Measurements from ENCODE around the gene TATDN3. TPM values are rescaled to one million over a fixed set of nuclear protein-coding genes. Genes with fewer than 3 reads are reported as not detected.
"Not testable (repeated sequence)": the region's sequence is repeated elsewhere in the genome, so short reads cannot be mapped to it uniquely, and the experiment has no call there.

TATDN3 gene
- polyA plus RNA-seq, 1 donor, result 23.2 TPM

DNA sequence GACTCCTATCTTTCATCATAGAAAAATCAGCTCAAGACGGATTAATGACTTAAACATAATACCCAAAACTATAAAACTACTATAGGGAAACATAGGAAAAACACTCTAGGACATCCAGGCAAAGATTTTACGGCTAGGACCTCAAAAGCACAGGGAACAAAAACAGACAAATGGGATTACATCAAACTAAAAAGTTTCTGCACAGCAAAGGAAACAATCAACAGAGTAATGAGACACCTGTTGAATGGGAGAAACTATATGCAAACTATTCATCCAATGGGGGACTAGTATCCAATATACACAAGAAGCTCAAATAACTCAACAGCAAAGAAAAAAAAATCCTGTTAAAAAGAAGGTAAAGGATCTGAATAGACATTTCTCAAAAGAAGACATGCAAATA is 18.7 kb upstream of the TATDN3 start:
- DNase-seq, result no peak

DNA sequence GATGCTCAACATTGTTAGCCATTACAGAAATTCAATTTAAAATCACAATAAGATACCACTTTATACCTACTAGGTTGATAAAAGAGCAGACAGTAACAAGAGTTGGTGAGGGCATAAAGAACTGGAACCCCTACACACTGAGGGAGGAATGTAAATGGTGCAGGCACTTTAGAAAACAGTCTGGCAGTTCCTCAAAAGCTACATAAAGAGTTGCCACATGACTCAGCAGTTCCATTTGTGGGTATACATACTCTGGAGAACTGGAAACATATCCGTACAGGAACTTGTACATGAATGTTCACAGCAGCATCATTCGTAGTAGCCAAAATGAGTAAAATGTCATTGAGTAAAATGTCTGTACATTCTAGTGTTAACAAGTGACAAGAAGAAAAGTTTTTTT is 17.1 kb upstream of the TATDN3 start:
- DNase-seq, result no peak

DNA sequence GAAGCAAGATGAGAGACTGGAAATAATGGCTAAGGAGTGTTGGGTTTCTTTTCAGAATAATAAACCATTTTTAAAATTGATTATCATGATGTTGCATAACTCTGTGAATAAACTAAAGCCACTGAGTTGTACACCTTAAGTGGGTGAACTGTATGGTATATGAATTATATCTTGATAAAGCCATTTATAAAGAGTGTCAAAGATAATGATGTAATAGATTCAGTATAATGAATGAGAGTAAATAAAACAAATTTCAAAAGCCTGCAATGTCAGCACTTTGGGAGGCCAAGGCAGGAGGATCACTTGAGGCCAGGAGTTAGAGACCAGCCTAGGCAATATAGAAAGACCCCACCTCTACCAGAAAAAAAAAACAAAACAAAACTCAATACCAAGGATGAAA is 16.5 kb upstream of the TATDN3 start:
- no peak for DNase-seq

DNA sequence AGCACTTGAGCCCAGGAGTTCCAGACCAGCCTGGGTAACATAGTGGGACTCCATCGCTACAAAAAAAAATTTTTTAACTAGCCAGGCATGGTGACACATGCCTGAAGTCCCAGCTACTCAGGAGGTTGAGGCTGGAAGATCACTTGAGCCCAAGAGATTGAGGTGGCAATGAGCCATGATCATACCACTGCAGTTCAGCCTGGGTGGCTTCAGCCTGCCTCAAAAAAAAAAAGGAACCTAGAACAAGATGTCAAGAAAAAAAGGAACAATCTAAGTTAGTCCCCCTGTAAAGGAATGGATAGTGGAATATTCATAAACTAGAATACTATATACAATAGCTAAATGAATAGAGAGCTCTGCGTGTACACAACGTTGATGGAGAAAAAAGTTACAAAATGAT is 14.5 kb upstream of the TATDN3 start:
- no peak for DNase-seq

DNA sequence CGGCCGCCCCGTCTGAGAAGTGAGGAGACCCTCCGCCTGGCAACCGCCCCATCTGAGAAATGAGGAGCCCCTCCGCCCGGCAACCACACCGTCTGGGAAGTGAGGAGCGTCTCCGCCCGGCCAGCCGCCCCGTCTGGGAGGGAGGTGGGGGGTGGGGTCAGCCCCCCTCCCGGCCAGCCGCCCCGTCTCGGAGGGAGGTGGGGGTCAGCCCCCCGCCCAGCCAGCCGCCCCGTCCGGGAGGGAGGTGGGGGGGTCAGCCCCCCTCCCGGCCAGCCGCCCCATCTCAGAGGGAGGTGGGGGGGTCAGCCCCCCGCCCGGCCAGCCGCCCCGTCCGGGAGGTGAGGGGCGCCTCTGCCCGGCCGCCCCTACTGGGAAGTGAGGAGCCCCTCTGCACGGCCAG is 12.6 kb upstream of the TATDN3 start:
- not testable (repeated sequence) for DNase-seq

DNA sequence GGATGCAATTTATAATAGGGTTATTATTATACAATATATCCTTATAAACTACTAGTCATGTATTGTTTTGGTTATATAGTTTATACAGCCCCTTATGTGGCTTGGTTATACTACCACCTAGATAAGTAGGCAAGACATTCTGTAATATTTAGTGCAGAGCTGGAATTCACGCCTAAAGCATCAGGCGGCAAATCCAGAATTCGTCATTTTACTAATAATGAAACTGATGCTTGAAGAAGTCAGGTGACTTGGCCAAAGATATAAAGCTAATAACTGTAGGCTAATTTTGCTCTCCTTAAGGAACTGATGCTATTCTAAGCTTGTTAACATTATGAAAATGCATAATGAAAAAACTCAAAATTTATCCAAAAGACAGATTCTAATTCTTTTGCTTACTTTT is 10.9 kb upstream of the TATDN3 start:
- no peak for DNase-seq

DNA sequence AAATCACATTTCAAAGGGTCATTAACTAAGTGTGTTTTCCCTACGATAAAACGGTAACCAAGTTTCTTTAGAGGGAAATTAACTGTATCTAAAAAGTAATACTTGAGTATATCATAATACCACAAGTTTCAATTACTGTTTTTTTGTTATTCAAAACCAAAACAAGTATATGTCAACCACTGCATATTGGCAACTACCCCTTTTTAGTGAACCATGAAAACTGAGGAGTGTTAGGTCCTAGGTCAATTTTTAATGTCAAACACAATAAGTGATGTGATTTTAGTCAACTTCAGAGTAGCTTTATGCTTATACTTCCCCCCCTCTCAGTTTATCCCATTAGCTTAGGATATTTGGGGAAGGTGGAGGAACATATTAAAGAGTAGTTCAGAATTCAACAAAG is 10.5 kb upstream of the TATDN3 start:
- DNase-seq, result no peak

DNA sequence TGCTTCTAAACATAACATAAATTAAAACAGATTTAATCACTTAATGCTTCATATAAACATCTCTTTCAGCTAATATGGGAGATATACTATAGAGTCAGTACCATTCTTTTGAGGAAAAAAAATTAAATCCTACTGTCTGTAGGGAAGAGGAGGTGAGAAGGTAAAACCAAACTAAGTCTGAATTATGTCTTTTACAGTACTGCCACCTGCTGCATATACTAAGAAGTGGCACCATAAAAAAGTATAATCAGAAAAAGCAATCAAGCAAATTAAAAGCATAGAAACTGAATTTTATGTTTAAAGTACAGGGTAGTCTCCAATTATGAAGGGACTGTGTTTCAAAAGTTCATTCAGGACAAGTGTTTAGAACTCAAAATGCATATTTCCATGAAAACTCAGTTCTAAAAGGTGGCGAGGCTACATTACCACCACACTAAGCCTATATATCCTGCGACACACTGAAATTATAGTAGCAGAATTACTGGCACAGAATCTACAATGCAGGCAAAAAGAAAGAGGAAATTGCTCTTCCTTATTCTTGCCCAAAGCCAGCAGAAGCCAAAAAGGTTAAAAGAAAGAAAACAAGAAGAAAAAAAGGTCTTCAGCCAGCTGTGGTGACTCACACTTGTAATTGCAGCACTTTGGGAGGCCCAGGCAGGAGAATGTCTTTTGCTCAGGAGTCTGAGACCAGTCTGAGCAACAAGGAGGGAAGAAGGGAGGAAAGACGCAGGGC is 9.1 kb upstream of the TATDN3 start:
- DNase-seq, result peak; percentile 13

DNA sequence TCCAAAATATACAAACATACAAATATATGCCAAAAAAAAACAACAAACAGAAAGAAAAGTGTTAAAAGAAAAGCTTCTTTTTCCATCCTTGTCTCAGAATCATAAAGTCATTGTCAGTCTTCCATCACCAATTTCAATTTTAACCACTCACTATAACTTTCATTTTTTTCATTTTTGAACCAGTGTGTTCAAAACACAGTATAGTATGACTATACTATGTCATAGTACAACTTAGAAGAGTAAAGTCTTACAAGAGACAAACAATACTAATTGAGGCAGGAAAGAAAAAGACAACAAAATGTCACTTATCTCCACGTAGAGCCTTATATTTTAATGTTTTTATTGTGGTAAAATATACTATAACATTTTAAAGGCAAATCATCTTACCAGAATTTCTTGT is 7.7 kb upstream of the TATDN3 start:
- no peak for DNase-seq

DNA sequence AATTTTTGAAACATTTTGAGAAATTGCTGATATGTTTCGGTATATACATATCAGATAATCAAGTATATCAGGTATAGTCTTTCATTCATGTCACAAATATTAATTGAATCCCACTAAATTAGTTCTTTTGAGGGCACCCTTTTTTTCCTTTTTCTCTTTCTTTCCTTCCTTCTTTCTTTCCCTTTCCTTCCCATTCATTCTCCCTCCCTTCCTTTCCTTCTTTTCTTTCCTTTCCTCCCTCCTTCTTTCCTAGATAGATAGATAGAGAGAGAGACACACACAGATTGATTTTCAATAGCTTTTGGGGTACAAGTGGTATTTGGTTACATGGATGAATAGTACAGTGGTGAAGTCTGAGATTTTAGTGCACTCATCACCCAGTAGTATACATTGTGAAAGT is 5.8 kb upstream of the TATDN3 start:
- no peak for DNase-seq

DNA sequence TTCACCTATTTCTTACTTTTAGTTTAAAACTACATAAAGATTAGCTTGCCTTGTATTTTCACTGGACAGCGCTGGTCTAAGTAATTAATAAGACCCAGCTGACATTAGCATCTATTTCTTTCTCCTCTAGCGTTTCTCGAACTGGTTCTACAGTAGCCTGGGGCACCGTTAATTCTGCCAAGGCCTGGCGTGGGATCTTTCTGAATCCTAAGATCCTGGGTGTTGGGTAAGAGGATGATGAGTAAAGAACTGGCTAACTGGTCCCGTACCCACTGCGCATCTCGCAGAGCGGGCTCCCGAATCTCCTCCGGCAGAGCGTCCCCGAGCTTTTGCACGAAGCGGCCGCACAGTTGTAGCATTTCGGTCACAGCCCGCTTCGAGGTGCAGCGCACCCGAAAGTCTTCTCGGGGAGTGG is 426 bp upstream of the TATDN3 start:
- no peak for DNase-seq

DNA sequence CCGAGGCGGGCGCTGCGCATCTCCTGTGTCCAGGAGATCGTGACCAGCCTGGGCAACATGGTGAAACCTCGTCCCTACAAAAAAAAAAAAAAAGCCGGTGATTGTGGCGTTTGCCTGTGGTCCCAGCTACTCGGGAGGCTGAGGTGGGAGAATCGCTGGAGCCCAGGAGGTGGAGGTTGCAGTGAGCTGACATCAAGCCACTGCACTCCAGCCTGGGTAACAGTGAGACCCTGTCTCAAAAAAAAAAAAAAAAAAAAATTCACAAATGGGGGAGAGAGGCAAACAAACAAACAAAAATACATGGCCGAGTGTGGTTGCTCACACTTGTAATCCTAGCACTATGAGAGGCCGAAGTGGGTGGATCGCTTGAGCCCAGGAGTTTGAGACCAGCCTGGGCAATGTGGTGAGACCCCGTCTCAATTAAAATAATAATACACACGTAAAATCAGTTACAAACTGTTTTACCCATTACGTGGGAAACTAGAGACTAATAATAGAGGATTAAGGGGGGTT is 758 bp downstream of the TATDN3 start:
- DNase-seq, result no peak

DNA sequence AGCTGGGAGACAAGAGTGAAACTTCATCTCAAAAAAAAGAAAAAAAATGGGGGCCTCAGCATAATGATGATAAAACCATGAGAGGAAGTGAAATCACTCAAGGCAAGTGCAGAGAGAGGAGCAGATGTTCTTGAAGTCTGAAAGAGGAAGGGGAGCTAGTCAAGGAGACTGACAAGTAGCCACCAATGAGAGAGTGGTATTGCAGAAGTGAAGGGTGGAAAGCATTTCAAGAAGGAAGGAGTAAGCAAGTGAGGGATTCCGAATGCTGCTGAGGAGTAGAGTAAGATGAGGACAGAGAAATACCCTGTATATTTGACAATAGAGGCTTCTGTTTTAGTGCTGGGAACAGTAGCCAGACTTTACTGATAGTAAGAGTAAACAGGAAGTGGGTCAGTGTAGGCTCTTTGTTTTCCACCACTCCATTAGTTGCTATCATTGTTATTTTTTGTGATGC is 2.9 kb downstream of the TATDN3 start:
- no peak for DNase-seq

DNA sequence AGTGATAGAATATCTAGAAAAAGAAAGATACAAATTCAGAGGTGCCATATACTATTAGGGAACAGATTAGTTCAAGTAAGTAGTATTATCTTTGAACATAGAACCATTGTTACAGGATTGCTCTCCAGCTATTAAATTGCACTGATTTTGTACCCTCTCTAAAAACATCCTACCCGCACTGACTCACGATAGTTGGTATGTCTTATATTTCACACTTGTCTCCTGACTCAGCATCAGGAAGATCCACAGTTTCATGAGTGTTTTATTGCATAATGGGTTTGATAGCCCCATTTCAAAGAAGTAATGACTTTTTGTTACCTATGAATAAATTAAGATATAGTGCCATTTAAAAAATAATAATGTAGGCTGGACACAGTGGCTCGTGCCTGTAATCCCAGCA is 6.0 kb downstream of the TATDN3 start:
- DNase-seq, result no peak

DNA sequence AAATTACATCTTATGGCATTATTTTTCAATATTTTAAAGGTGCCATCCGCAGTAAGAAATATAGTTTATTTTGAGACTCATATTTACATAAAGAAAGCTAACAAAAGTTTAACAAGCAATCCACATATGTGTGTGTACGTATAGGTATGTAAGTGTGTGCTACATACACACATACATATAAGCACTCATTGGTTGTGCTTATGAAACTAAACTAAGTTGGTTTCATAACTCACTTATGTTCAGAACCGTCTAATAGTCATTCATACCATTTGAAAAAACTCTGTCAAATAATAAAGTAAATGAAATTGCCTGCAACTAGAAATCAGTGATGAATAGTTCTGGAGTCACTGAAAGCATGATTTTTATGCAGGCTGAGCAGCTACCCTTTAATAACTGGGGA is 14.1 kb downstream of the TATDN3 start:
- no peak for DNase-seq

DNA sequence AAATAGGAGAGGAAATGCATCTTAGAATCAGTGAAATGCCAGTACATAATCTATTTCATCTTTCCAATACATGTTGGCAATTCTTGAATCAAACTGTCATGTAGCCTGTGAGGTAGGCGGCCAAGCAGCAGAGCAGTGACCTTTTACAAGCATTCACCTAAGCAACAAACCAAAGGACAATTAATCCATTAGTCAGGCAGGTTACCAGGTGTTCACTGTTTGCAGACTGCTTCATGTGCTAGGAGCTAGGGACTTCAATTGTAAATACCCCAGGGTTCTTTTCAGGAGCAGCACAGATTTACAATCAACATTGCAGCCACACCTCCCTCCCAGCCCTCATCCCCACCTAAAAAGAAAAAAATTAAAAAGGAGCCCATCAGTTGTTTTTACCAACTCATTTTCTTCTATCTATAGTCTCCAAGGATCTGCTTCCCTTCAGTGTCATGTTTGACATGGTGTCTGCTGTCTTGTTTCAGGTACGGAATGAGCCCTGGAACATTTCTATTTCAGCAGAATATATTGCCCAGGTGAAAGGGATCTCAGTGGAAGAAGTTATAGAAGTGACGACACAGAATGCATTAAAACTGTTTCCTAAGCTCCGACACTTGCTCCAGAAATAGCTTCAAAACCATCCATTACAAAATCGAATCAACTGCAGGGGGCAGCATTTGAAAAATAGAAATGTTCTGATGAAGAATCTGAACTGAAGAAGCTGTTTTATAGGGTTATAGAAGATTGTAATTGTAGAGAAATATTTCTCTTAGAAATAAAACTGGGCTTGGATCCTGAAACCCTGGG is 23.0 kb downstream of the TATDN3 start:
- peak; percentile 30 for DNase-seq

DNA sequence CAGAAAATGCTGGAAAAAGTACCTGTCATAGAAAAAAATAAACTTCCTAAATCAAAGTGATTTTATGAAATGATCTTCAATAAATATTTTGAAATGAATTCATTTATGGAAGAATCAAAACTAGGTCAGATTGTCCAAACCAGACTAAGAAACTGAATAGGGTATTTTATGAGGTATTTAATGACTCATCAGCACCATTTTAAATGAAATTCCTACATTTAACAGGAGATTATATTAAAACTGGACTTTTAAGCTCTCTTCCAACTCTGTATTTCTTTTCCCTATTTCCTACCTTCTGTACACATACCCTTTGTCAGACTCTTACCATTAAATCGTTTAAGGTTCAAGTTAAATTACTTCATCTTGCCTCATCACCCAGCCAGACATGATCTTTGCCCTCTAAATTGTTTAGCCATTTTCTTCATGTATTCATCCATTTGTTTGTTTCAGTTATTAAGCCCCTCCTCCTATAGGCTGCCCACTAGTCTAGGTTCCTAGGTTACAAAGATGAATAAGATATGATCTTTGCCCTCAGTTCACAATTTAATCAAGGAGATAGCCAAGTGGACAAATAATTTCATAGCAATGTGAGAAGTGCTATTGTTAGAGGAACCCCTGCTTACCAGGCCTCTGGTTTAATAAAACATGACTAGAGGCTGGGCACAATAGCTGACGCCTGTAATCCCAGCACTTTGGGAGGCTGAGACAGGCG is 25.0 kb downstream of the TATDN3 start:
- DNase-seq, result no peak

DNA sequence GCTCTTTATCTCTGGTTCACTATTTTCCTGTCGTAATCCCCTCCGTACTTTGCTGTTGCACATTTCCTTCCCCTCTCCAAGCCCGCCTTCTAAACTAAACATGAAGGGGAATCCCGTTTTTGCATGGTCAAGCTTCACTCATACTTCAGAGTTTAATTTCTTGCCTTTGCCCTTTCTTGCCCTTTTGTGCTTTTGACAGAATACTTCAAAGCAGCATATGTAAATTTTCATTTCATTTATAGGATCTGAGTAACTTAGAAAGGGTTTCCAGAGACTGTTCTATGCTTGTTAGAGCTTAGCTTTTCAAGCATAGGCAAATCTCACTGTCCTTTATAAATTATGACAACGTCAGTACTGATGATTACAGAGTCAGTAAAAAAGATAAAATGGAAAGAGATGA is 28.0 kb downstream of the TATDN3 start:
- DNase-seq, result no peak

DNA sequence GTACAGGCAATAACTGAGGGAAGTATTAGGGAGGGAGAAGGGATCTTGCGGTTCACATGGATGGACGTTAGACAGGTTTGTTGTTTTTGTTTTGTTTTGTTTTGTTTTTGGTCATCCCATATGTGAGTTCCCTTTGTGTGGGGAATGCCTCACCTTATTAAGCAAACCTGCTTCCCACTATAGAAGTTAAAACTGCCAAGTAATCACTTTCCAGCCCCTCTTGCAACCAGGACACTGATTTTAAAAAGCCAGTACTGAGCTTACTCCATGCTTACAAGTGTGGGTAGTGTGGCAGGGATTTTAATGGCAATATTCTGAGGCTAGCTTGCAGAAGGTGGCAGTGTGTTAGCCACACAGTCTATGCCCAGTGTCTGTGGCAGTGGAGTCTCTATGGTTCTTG is 29.3 kb downstream of the TATDN3 start:
- no peak for DNase-seq

DNA sequence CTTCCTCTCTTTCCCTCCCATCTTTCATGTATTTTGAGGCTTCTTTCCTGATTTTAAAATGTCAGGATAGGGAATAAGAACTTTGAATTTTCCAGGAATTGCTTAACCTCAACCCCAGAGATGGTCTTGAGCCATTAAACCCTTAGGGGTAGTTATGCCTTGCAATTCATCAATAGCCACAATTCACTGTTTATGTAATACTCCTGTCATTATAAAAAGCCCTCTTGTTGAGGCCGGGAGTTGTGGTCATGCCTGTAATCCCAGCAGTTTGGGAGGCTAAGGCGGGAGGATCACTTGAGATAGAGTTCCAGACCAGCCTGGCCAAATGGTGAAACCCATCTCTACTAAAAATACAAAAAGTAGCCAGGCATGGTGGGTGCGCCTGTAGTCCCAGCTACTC is 31.3 kb downstream of the TATDN3 start:
- no peak for DNase-seq

DNA sequence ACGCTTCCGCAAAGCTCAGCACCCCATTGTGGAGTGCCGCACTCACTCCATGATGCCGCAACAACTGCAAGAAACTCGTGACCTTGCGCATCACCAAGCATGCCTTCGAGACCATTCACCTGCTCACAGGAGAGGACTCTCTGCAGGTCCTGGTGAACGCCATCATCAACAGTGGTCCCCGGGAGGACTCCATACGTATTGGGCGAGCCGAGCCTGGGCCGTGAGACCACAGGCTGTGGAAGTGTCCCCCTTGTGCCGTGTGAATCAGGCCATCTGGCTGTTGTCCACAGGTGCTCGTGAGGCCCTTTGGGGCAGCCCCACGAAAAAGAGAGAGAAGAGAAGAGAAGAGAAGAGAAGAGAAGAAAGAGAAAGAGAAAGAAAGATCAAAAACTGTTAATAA is 32.5 kb downstream of the TATDN3 start:
- DNase-seq, result no peak

DNA sequence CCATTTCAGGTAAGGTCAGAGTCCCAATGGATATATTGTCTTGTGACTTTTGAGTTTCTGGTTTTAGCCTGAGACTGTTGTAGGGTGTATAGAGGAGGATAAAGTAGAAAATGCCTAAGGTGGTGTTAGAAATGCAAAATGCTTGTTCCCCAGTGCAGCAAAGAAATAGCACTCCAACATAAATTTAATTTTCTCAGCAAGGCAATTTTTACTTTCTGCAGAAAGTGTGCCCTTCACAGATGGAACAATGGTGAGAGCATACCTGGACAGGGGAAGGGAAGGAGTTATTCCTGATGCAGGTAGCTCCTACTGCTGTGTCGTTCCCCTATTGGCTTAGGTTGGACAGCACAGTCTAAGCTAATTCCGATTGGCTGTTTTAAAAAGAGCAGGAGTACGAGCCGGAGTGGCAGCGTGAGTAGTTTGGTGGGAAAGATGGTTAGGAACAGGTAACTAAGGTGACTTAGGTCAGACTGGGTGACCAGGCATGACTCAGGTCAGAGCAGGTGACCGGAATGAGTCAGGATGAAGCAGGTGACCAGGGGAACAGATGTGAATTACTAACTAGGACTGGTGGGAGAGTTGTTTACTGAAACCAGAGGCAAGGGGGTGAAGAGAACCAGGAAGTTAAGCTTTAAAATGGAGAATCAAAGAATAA is 34.2 kb downstream of the TATDN3 start:
- DNase-seq, result no peak
